Measurements from ENCODE around the gene MS4A7. TPM values are rescaled to one million over a fixed set of nuclear protein-coding genes. Genes with fewer than 3 reads are reported as not detected.

MS4A7 gene
- not detected in 2 replicates for total RNA-seq

GRCh38 chr11:60378354-60378753 is at the start of gene MS4A7:
MS4A7 (plus strand) TSS chr11:60378532; CDS start chr11:60383142, 4,610 bp downstream.
- FAIRE-seq (no peak), DNase-seq (ENCODE audit: low read depth) (no peak)
- Histone ChIP-seq H3K27me3 (ENCODE audit: control insufficient read depth, insufficient read depth, low read length) (peaks cover 2% of the 10 kb centered on the region), H3K4me3 (ENCODE audit: low read depth, low read length) (no peak within 1 kb of the TSS), H3K36me3 (ENCODE audit: control insufficient read depth, insufficient read depth, low read length) (no peaks in the 10 kb centered on the region)
- no peak for TF ChIP-seq CTCF (IDR thresholded peaks at IDR 0.05; ENCODE audit: insufficient read depth, low read length, severe bottlenecking)

- DNase-seq (ENCODE audit: low read depth) (no peak), FAIRE-seq (no peak)
- H3K36me3 ChIP-seq (ENCODE audit: control insufficient read depth, insufficient read depth, low read length): no peaks in the 10 kb centered on the region
- no peak overlapping the region for H3K4me3 ChIP-seq (ENCODE audit: low read depth, low read length)
- TF ChIP-seq CTCF (IDR thresholded peaks at IDR 0.05; ENCODE audit: insufficient read depth, low read length, severe bottlenecking): no peak
- no peaks in the 10 kb centered on the region for H3K27me3 ChIP-seq (ENCODE audit: control insufficient read depth, insufficient read depth, low read length)
These were observed 45.5 kb upstream of the MS4A7 start for GRCh38 chr11:60332846-60333245.

GRCh38 chr11:60334005-60334620 is 44.2 kb upstream of the MS4A7 start:
- H3K36me3 ChIP-seq (ENCODE audit: control insufficient read depth, insufficient read depth, low read length): no peaks in the 10 kb centered on the region
- peak; percentile 82 for TF ChIP-seq CTCF (IDR thresholded peaks at IDR 0.05; ENCODE audit: insufficient read depth, low read length, severe bottlenecking)
- H3K27me3 ChIP-seq (ENCODE audit: control insufficient read depth, insufficient read depth, low read length): no peaks in the 10 kb centered on the region
- no peak overlapping the region for H3K4me3 ChIP-seq (ENCODE audit: low read depth, low read length)
- peak; percentile 66 for DNase-seq (ENCODE audit: low read depth)
- FAIRE-seq: no peak

- no peak for TF ChIP-seq CTCF (IDR thresholded peaks at IDR 0.05; ENCODE audit: insufficient read depth, low read length, severe bottlenecking)
- no peak overlapping the region for H3K4me3 ChIP-seq (ENCODE audit: low read depth, low read length)
- DNase-seq (ENCODE audit: low read depth) (no peak), FAIRE-seq (no peak)
- no peaks in the 10 kb centered on the region for H3K27me3 ChIP-seq (ENCODE audit: control insufficient read depth, insufficient read depth, low read length)
- H3K36me3 ChIP-seq (ENCODE audit: control insufficient read depth, insufficient read depth, low read length): no peaks in the 10 kb centered on the region
These were observed 41.5 kb upstream of the MS4A7 start for GRCh38 chr11:60336767-60337391.

GRCh38 chr11:60338053-60338452 is 40.3 kb upstream of the MS4A7 start:
- no peaks in the 10 kb centered on the region for H3K27me3 ChIP-seq (ENCODE audit: control insufficient read depth, insufficient read depth, low read length)
- no peak overlapping the region for H3K4me3 ChIP-seq (ENCODE audit: low read depth, low read length)
- H3K36me3 ChIP-seq (ENCODE audit: control insufficient read depth, insufficient read depth, low read length): no peaks in the 10 kb centered on the region
- no peak for DNase-seq (ENCODE audit: low read depth)
- no peak for TF ChIP-seq CTCF (IDR thresholded peaks at IDR 0.05; ENCODE audit: insufficient read depth, low read length, severe bottlenecking)
- no peak for FAIRE-seq

Measured in bronchial epithelial cell (primary cell).